ENCODE measurements around the gene PITX2. TPM values are rescaled to one million over a fixed set of nuclear protein-coding genes. Genes with fewer than 3 reads are reported as not detected.
"Not testable (repeated sequence)": the region's sequence is repeated elsewhere in the genome, so short reads cannot be mapped to it uniquely, and the experiment has no call there.

The PITX2 gene
- total RNA-seq, 1 experiment from 2014 or later, result not detected

DNA sequence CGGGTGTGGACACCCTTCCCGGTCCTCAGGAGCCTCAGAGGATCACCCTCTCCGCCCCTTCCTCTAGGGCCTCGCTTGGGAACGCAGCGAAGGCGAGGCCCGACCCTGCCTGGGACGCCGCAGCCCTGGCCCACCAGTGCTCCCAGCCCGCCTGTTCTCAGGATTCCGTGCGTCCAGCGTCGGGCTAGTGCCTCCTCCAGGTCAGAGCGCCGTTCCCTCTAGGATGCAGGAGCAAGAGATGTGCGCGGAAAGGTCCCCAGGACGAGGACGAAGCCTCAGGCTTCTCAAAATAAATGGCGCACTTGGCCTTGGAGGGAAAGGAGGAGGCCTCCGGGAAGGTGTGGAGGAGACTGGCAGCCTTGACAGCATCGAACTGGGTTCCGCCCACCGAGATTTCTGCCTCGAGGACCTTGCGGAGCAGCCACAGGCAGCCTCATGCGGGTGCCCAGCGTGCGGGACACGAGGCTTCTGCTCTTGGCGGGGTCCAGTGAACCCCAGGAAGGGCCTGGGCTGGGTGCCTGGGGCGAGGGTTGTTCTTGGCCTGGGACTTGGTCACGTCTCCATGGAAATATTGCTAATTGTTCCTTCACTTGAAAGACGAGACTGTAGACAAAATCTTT lies 35.1 kb downstream of the PITX2 start:
- Mint-ChIP-seq H3K4me3 (ENCODE audit: low read depth, unreplicated experiment) (no peak overlapping the region), H3K4me1 (ENCODE audit: low read depth, unreplicated experiment) (no peaks in the 10 kb centered on the region), H3K9me3 (ENCODE audit: low read depth, unreplicated experiment) (no peaks in the 10 kb centered on the region), H3K27ac (ENCODE audit: unreplicated experiment) (no peak overlapping the region), H3K27me3 (ENCODE audit: unreplicated experiment) (no peaks in the 10 kb centered on the region), H3K36me3 (ENCODE audit: insufficient read depth, unreplicated experiment) (no peaks in the 10 kb centered on the region)
- intact Hi-C loops (cut with micrococcal nuclease; ENCODE audit: unreplicated experiment), result no loop called here
- no TSS peak for BruUV-seq (replicated peaks)
- TF ChIP-seq, protein P1, sequence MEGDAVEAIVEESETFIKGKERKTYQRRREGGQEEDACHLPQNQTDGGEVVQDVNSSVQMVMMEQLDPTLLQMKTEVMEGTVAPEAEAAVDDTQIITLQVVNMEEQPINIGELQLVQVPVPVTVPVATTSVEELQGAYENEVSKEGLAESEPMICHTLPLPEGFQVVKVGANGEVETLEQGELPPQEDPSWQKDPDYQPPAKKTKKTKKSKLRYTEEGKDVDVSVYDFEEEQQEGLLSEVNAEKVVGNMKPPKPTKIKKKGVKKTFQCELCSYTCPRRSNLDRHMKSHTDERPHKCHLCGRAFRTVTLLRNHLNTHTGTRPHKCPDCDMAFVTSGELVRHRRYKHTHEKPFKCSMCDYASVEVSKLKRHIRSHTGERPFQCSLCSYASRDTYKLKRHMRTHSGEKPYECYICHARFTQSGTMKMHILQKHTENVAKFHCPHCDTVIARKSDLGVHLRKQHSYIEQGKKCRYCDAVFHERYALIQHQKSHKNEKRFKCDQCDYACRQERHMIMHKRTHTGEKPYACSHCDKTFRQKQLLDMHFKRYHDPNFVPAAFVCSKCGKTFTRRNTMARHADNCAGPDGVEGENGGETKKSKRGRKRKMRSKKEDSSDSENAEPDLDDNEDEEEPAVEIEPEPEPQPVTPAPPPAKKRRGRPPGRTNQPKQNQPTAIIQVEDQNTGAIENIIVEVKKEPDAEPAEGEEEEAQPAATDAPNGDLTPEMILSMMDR (IDR thresholded peaks at IDR 0.05; ENCODE audit: unreplicated experiment), result no peak
- CTCF ChIA-PET, result no interaction called here
- no peak for DNase-seq

DNA sequence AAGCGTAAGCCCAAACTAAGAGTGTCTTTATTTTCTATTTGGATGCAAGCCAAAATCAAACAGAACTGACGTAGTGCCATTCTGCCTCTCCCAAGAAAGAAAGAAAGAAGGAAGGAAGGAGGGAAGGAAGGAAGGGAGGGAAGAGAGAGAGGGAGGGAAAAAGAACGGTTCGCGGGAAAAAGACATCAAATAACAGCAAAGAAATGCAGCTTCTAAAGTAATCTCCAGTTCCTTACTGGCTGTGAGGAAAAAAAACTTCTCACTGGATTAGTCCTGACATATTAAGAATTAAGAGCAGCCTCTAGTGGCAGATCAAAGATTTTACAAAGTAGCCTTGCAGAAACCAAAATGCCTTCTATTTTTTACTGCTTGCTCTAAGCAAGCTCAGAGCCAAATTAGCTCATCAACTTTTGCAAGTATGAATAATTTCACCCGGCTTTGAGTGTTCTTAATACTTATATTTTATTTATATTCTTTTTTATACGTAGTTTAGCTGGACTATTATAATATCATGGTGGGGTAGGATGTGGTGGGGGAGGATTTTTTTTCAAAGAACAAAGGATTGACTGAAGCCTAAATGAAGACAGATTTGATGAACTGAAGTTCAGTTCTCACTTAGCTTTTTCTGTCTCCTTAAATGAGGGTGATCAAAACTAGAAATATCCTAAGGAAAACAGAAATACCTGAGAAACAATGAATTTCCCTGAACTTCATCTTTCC lies 36.6 kb downstream of the PITX2 start:
- H3K36me3 Mint-ChIP-seq (ENCODE audit: insufficient read depth, unreplicated experiment), result no peaks in the 10 kb centered on the region
- H3K27ac Mint-ChIP-seq (ENCODE audit: unreplicated experiment), result peak overlapping the region; percentile 84
- H3K4me1 Mint-ChIP-seq (ENCODE audit: low read depth, unreplicated experiment), result no peaks in the 10 kb centered on the region
- intact Hi-C loops (cut with micrococcal nuclease; ENCODE audit: unreplicated experiment), result loop anchor here (1.0 kb wide), 1 partner anchor 70 kb away; no protein-coding TSS in a partner anchor
- H3K27me3 Mint-ChIP-seq (ENCODE audit: unreplicated experiment), result no peaks in the 10 kb centered on the region
- H3K9me3 Mint-ChIP-seq (ENCODE audit: low read depth, unreplicated experiment), result no peaks in the 10 kb centered on the region
- H3K4me3 Mint-ChIP-seq (ENCODE audit: low read depth, unreplicated experiment), result peak overlapping the region; percentile 77
- CTCF ChIA-PET, result interaction anchor here (0.6 to 1.2 kb wide), 5 partner anchors 52 to 1153 kb away, joined by 3 to 7 read pairs (median 3); no protein-coding TSS in a partner anchor
- no peak for DNase-seq
- no TSS peak for BruUV-seq (replicated peaks)
- TF ChIP-seq, protein P1 (IDR thresholded peaks at IDR 0.05; ENCODE audit: unreplicated experiment), result peak; percentile 29

DNA sequence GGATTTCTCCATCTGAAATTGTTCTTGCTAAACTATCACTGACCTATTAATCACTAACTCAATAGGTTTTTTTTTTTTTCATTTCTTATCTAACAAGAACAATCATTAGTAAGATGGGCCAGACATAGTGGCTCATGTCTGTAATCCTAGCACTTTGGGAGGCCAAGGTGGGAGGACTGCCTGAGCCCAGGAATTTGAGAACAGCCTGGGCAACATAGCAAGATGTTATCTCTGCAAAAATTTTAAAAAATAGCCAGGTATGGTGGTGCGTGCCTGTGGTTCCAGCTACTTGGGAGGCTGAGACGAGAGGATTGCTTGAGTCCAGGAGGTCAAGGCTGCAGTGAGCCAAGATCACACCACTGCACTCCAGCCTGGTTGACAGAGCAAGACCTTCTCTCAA lies 46.2 kb downstream of the PITX2 start:
- BruUV-seq (replicated peaks); H3K27me3 Mint-ChIP-seq (ENCODE audit: unreplicated experiment); CTCF ChIA-PET; H3K27ac Mint-ChIP-seq (ENCODE audit: unreplicated experiment); intact Hi-C loops (cut with micrococcal nuclease; ENCODE audit: unreplicated experiment); H3K4me1 Mint-ChIP-seq (ENCODE audit: low read depth, unreplicated experiment); H3K4me3 Mint-ChIP-seq (ENCODE audit: low read depth, unreplicated experiment); DNase-seq; H3K36me3 Mint-ChIP-seq (ENCODE audit: insufficient read depth, unreplicated experiment); H3K9me3 Mint-ChIP-seq (ENCODE audit: low read depth, unreplicated experiment): not testable (repeated sequence)

Other genes with a start within 250 kb of the PITX2 start
- not detected in 2 replicates for gene ENPEP, start 146.9 kb downstream of the PITX2 start, total RNA-seq (2022)